GM13976 (cell line): ENCODE measurements around the gene RPS6KA4.
"Not testable (repeated sequence)": the region's sequence is repeated elsewhere in the genome, so short reads cannot be mapped to it uniquely, and the experiment has no call there.

Experiments used
- DNase-seq: peaks from one replicate; pipeline ENCODE4 v3.0.0; 2012; ENCODE audit warnings: low spot score
- CTCF ChIP-seq: IDR thresholded peaks from 2 replicates; pipeline ENCODE4 v1.5.1; 2012; ENCODE audit warnings: borderline replicate concordance, mild to moderate bottlenecking; ENCODE audit not compliant: insufficient read depth; ENCODE audit errors: extremely low read depth, missing control alignments, control extremely low read depth
- in situ Hi-C: fragments of 300-500 bp; cut with MboI; formaldehyde crosslinking; loops from one replicate; pipeline ENCODE4 v1.12.0; 2022; ENCODE audit warnings: low sequenced_read_pairs, mixed read lengths, inconsistent platforms; ENCODE audit not compliant: unreplicated experiment

Gene RPS6KA4

GRCh38 chr11:64409707-64410403 is 50.9 kb downstream of the RPS6KA4 start:
- in situ Hi-C loops: no loop called here
- no peak for TF ChIP-seq CTCF
- DNase-seq: no peak

GRCh38 chr11:64410404-64410734 is 51.4 kb downstream of the RPS6KA4 start:
- in situ Hi-C loops: no loop called here
- no peak for TF ChIP-seq CTCF
- no peak for DNase-seq

- DNase-seq: no peak
- no peak for TF ChIP-seq CTCF
- in situ Hi-C loops: no loop called here
Observed at GRCh38 chr11:64413417-64413816, 54.5 kb downstream of the RPS6KA4 start.

GRCh38 chr11:64415286-64415685 is 56.3 kb downstream of the RPS6KA4 start:
- DNase-seq: no peak
- no peak for TF ChIP-seq CTCF
- in situ Hi-C loops: no loop called here

GRCh38 chr11:64415996-64416728 is 57.2 kb downstream of the RPS6KA4 start:
- TF ChIP-seq CTCF: no peak
- no peak for DNase-seq
- in situ Hi-C loops: no loop called here

- DNase-seq, in situ Hi-C loops: not testable (repeated sequence)
Observed at GRCh38 chr11:64418233-64418632, 59.3 kb downstream of the RPS6KA4 start.

GRCh38 chr11:64419257-64419790 is 60.4 kb downstream of the RPS6KA4 start:
- no peak for TF ChIP-seq CTCF
- in situ Hi-C loops: no loop called here
- DNase-seq: no peak
